ENCODE results near the gene EI24.

GRCh38 chr11:125592305-125593113, 23.2 kb downstream of the EI24 start, which contains the start of gene STT3A:
- TF ChIP-seq, protein P1, sequence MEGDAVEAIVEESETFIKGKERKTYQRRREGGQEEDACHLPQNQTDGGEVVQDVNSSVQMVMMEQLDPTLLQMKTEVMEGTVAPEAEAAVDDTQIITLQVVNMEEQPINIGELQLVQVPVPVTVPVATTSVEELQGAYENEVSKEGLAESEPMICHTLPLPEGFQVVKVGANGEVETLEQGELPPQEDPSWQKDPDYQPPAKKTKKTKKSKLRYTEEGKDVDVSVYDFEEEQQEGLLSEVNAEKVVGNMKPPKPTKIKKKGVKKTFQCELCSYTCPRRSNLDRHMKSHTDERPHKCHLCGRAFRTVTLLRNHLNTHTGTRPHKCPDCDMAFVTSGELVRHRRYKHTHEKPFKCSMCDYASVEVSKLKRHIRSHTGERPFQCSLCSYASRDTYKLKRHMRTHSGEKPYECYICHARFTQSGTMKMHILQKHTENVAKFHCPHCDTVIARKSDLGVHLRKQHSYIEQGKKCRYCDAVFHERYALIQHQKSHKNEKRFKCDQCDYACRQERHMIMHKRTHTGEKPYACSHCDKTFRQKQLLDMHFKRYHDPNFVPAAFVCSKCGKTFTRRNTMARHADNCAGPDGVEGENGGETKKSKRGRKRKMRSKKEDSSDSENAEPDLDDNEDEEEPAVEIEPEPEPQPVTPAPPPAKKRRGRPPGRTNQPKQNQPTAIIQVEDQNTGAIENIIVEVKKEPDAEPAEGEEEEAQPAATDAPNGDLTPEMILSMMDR (IDR thresholded peaks at IDR 0.05; ENCODE audit: insufficient read depth, low read length, poor library complexity, severe bottlenecking) = no peak
- no peak for TF ChIP-seq EZH2phosphoT487 (conservative IDR thresholded peaks at IDR 0.05; ENCODE audit: low read length)
